Stimulated activated CD4-positive, alpha-beta T cell treated with anti-CD3 and anti-CD28 coated beads, Interleukin-2, amount 100 ng/mL, for 24 hours (primary cell): ENCODE data around the gene AMOTL1.
"Not testable (repeated sequence)": the region's sequence is repeated elsewhere in the genome, so short reads cannot be mapped to it uniquely, and the experiment has no call there.

Experiments used
- DNase-seq, 2 donors: peaks; one replicate each; pipeline ENCODE4 v3.0.0-alpha.2; 2020

The AMOTL1 gene

DNA sequence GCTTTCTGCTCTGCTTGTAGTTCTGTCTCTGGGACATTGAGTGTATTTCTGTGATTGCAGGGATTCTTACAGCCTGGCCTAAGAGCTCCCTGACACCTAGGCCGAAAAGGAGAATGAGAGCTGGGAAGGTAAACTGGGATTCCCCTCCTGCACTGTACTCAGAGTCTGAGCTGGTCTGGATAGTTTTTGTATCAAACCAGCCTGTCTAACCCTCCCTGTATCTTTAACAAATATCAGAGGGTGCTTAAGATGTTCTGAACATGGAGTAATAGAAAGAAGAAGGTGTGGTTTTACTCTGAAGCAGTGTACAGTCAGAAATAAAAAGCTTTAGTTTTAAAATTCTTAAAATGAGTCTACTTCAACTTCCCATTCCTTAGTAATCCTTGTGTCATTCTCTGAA is 57.3 kb downstream of the AMOTL1 start:
- no peak for DNase-seq

- DNase-seq = no peak
Measured at GRCh38 chr11:94826415-94826814, 58.3 kb downstream of the AMOTL1 start.

DNA sequence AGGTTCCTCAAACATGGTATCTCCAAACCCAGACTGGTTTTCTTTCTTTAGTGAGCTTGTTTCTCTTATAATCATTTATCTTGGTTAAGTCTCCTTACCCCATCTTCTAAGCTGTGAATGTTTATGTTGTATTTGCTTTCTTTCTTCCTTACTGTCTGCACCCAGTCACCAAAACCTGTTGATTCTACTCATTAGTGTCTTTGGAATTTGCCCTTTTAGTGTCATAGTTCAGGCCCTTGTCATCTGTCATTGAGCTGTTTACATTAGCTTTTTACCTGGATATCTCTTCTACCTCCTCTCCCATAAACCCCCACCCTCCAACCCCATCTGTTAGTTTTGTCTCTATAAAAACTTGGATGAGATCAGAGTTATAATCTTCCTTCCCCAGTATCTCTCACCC is 59.9 kb downstream of the AMOTL1 start:
- DNase-seq = no peak

GRCh38 chr11:94830722-94831510 is 62.8 kb downstream of the AMOTL1 start:
- DNase-seq = no peak

DNA sequence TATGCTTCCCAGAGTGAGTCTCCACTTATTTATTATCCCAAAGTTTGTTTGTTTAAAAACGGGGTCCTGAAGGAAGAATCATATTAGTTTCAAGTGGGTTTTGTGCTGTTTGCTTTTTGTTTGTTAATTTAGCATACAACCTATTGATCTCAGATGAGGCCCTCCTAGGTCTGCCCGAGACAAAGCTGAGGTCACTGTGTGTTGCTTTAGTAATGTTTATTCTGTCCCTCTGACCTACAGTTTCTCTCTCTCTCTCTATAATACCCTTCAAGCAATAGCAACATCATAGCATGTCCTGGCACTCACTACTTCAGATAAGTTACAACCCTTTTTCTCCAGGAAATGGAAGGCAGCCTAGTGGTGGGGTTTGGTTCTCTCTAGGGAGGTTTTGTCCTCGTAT is 63.4 kb downstream of the AMOTL1 start:
- DNase-seq = no peak

GRCh38 chr11:94832604-94833235 is 64.6 kb downstream of the AMOTL1 start:
- DNase-seq = no peak

- no peak for DNase-seq
Measured at GRCh38 chr11:94834911-94835593, 66.9 kb downstream of the AMOTL1 start.

DNA sequence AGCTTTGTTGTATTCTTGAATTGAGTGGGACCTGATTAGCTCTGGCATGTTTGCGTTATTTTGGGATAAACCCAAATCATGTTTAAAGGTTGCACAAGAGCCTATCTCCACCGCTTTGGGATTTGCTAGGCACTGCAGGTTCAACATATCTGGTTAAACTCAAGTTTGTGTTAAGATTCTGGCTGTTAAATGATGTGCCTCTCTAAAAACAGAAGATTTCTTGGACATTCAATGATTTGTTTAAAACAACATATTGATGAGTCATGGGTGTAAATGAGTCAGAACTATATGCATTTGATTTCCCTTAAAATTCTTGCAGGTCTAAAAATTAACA is 67.4 kb downstream of the AMOTL1 start:
- DNase-seq = no peak

DNA sequence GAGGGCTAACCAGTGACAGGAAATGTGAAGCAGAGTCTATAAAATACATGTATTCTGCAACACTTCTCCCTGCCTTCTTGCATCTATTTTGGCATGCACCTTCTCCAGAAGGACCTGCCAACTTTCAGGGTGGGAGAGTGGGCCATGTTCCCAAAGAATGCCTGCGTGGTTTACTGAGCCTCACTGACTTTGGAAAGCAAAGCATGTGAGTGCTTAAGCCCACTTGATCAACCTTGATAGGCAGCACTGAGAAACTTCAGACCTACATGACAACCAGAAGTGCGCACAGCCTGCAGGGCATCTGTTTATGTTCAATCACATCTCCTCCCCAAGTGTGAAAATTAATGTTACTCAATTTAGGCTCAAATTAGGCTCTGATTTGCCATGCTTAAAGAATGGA is 69.2 kb downstream of the AMOTL1 start:
- no peak for DNase-seq

DNA sequence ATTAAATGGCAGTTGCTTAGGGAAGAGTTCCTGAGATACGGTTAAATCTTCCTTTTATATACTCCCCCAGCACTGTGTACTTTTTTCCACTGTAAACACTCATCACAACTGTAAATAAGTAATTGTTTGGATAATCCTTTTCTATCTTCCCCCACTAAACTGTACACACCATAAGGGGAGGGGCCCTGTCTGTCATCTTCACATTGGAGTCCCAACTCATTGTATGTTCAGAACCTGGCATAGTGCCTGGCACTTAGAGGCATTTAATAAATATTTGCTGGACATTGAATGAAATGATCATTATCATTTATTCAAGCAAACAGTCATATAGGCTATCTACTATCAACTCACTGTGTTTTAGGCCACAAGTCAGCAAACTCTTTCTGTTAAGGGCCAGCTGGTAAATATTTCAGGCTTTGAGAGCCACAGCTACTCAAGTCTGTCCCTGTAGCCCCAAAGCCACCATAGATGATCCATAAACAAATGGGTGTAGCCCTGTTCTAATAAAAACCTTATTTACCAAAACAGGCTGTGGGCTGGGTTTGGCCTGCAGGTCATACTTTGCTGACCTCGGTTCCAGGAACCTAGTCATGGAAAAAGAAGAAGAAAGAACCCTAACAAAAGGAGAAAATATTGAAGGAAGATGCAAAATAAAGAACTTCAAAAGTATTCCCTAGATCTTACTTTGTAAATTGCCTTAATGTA is 70.0 kb downstream of the AMOTL1 start:
- no peak for DNase-seq

GRCh38 chr11:94840209-94840608 is 72.1 kb downstream of the AMOTL1 start:
- DNase-seq = no peak

DNA sequence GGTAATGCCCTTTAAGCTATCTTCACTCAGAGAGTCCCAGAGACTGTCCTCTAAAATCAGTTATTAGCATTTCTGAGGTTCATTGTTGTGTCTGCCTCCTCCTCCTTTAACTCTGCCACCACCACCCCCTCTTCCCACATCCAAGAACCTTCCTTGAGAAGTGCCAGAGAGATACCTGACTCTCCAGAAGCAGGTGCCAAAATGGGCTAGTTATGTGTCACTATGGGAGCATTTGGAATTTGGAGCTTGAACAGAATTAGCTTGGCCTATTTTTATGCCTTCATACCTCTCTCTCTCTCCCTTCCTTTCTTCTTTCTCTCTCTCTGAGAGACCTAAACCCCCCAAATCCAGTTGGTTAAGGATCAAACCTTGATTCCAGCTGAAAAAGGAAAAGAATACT is 75.9 kb downstream of the AMOTL1 start:
- DNase-seq = no peak

DNA sequence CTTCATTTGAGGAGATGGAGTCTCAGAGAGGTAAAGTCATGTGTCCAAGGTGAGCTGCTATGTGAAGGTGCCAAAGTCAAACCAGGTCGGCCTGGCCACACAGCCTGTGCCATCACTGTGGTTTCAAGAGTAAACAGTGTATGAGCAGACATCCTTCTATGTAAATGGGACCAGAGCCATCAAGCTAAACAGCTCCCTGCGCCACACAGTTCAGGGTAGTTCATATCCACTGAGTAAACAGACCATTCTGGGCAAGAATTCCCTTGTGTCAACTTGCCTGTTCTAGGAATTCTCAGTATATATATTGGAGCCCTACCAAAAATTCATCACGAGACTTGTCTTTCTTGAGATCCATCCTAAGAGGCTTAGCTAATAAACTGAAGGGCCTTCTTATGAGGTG is 77.5 kb downstream of the AMOTL1 start:
- no peak for DNase-seq

GRCh38 chr11:94849839-94850238 is 81.7 kb downstream of the AMOTL1 start:
- no peak for DNase-seq

DNA sequence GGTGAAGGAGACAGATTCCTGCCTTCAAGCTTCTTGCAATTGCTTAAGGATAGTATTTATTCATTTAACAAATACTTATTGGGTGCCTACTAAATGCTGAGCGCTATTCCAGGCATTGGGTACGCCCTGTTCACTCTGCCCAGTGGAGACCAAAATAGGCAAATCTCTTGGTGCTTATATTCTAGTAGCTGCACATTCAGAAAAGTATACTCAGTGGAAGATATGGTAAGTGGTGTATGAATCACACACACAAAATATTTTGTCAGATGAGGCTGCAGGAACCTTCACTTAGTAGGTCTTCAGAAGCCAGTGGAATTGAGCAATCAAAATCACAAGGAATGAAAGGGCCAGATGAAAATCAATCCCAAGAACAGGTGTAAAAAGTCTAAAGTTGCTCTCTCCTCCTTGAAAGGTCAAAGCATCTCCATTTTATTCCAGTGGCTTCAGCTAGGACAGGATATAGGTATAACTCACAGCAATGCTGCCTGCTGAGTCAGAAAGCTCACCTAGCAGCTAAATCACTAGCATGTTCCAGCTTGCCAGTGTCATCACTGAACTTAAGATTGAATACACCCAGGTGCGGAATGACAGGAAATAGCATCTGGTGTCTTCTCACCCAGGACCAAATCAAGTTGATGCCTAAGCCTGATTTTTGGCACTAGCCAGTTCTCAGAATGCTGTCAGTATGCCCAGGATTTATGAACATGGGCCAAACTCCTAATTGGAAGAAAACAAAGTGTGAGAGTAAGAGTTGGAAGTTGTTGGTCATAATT is 83.9 kb downstream of the AMOTL1 start:
- no peak for DNase-seq

DNA sequence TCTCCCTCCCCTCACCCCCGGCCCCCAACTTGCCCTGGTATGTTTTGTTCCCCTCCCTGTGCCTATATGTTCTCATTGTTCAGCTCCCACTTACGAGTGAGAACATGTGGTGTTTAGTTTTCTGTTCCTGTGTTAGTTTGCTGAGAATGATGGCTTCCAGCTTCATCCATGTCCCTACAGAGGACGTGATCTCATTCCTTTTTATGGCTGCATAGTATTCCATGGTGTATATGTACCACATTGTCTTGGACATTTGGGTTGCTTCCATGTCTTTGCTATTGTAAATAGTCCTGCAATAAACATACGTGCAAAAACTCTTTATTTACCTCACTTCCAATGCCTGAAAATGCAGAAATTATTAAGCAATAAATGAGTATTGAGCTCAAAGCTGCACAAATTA is 85.1 kb downstream of the AMOTL1 start:
- not testable (repeated sequence) for DNase-seq

DNA sequence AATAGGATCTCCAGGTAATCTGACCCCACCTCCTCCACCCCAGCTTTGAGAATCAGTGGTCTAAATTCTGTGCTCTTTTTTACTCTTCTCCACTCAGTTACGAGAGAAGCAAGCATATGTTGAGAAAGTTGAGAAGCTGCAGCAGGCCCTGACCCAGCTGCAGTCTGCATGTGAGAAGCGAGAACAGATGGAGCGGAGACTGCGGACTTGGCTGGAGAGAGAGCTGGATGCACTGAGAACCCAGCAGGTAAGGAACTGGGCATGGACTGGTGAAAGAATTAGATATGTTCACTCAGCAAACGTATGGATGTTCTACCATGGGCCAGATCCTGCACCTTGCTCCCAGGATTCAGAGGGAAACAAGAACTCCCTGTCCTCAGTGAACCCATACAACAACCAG is 85.7 kb downstream of the AMOTL1 start:
- no peak for DNase-seq

DNA sequence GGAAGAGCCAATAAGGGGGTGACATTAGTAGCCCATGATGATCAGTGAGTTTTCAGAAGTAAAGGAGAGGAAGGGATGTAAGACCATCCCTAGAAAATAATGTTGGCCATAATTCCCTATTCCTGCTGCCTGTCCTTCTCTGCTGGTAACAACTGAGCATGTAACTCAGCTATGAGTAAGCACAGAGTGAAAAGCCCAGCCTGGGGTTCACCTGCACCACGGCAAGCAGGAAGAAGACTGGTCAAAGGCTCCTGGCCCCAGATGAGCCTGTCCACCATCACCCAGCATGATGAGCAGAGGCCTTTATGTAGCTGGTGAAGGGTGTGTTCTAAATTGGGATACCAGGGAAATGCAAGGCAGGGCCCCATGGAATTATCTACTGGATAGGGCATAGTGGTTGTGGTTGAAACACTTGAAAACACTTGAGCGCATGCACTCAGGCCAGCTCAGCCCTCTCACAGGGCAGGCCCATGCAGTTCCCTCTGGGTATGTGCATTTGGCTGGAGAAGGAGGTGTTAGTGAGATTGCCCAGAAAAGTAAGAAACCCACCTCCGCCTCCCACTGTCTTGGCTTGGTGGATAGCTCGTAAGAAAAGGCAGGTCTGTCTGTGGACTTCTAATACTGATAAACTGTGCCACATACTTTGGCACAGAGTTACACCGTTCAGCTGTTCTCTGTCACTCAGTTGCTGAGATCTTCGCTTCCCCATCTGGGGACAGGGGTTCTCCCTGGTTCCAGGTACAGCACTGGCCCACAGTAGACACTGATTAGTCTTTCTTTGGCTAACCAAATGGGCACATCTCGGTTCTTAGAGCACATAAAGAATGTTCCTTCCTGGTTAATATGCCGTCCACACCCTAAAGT is 86.8 kb downstream of the AMOTL1 start:
- DNase-seq = no peak

GRCh38 chr11:94855666-94856065 is 87.5 kb downstream of the AMOTL1 start:
- DNase-seq = no peak

DNA sequence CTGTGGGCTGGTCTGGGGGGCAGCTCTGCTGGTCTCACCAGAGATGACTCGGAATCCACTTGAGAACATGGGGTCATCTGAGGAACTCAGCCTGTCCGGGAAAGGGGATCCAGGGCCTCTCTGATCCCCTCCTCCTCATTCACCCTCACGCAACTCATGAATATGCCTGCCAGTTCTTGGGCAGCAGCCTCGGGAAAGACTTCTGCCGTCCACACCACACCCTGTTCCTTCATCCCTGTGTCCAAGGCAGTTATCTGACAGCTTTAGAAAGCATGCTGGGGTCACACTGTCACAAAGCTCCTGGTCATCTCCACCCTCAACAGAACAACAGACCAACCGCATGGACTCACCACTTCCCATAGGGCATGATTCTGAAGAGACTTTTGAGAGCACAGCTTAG is 88.3 kb downstream of the AMOTL1 start:
- DNase-seq = no peak

DNA sequence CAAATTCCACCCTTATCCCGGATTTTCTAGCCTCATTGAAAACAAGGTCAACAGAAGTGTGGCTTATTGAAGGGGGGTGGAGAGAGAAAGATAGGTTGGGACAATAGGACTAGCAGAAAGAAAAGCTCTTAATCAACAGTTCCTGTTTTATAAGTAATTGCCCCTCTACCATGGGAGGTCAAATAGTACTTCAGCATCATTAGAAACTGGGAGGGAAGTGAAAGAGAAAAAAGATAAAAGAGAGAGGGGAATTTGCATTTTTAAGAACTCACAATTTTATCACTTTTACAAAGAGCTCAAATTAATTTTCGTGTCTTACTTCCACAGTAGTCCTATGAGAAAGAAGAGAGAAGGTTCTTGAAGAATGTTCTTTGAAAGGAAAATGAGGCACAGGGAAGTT is 89.2 kb downstream of the AMOTL1 start:
- no peak for DNase-seq
